Measurements from ENCODE around the gene PCID2.

PCID2 gene

DNA sequence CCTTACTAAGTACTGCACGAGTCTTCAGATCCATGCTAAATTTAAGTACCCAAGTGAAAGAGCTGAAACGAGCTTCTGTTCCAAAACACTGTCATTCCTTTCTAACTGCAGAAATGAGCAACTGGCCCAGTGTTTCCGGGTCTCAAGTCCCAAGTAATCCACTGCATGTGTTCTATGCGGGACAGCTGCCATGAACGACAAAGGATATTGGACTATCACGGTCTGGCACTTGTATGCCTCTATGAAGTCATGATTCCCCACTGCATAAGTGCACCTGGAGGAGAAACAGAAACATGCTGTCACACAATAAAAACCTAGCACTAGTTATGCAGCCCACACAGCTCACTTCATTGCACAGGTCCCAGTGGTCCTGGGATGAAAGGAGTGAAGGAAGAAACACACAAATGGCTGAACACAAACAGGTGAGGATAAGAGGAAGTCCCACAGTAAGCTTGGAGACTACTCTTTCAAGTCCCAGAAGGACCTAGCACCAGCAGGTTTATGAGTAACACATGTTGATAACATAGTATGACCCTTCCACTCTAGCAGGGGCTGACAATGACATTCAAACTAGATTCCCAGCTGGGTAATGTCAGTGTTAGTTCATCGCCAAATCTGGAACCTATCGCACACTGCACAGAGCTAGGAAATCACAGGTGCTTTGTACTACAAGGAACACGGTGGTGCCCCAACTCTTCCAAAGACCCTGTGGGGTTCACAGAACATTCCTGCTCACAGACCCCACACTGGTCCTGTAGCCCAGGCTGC lies 11.3 kb downstream of the PCID2 start:
- no peaks in the 10 kb centered on the region for H3K27me3 ChIP-seq (replicated peaks; ENCODE audit: insufficient read depth, low read length)
- H3K4me1 ChIP-seq (ENCODE audit: low read length), result no peaks in the 10 kb centered on the region
- H3K27ac ChIP-seq (ENCODE audit: low read length), result no peak overlapping the region
- no peak overlapping the region for H3K4me2 ChIP-seq (ENCODE audit: low read depth, low read length)
- H4K20me1 ChIP-seq (ENCODE audit: insufficient read depth, low read length), result no peaks in the 10 kb centered on the region
- no peaks in the 10 kb centered on the region for H3K9me3 ChIP-seq (replicated peaks; ENCODE audit: insufficient read depth, low read length)
- no peak overlapping the region for H3K9ac ChIP-seq (ENCODE audit: low read length)
- no peaks in the 10 kb centered on the region for H3K9me2 ChIP-seq (replicated peaks; ENCODE audit: insufficient read depth, low read length)
- no peak for DNase-seq
- no peak overlapping the region for H3K4me3 ChIP-seq (ENCODE audit: low read length)
- no peak for TF ChIP-seq EZH2phosphoT487 (IDR thresholded peaks at IDR 0.05; ENCODE audit: low read length)
- TF ChIP-seq, protein P1, sequence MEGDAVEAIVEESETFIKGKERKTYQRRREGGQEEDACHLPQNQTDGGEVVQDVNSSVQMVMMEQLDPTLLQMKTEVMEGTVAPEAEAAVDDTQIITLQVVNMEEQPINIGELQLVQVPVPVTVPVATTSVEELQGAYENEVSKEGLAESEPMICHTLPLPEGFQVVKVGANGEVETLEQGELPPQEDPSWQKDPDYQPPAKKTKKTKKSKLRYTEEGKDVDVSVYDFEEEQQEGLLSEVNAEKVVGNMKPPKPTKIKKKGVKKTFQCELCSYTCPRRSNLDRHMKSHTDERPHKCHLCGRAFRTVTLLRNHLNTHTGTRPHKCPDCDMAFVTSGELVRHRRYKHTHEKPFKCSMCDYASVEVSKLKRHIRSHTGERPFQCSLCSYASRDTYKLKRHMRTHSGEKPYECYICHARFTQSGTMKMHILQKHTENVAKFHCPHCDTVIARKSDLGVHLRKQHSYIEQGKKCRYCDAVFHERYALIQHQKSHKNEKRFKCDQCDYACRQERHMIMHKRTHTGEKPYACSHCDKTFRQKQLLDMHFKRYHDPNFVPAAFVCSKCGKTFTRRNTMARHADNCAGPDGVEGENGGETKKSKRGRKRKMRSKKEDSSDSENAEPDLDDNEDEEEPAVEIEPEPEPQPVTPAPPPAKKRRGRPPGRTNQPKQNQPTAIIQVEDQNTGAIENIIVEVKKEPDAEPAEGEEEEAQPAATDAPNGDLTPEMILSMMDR (IDR thresholded peaks at IDR 0.05; ENCODE audit: low read length), result no peak
- TF ChIP-seq EZH2 (optimal IDR thresholded peaks at IDR 0.05; ENCODE audit: low read depth, low read length), result no peak
- H3K79me2 ChIP-seq (ENCODE audit: low read length), result peaks cover 33% of the 10 kb centered on the region
- no peak overlapping the region for H2AFZ ChIP-seq (ENCODE audit: low read length)
- H3K36me3 ChIP-seq (replicated peaks; ENCODE audit: insufficient read depth, low read length), result peaks cover 13% of the 10 kb centered on the region
- H3F3A ChIP-seq (ENCODE audit: insufficient read depth, low read length), result no peaks in the 10 kb centered on the region

DNA sequence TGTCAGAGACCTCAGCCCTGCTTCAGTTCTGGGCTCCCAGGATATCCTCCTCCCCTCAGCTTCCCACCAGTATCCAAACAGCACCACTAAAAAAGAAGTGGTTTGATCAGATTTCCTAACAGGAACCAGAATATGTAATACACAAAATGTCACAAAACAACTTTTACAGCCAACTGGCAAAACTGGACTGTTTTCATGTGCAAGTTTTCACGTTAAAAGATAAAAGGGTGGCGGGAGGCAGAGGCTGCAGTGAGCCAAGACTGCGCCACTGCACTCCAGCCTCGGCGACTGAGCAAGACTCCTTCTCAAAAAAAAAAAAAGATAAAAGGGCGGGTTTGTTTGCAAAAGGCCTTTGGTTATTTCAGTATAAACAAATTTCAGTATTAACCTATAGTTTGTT lies 13.1 kb downstream of the PCID2 start:
- H3K36me3 ChIP-seq (replicated peaks; ENCODE audit: insufficient read depth, low read length), result peaks cover 13% of the 10 kb centered on the region
- DNase-seq, result no peak

DNA sequence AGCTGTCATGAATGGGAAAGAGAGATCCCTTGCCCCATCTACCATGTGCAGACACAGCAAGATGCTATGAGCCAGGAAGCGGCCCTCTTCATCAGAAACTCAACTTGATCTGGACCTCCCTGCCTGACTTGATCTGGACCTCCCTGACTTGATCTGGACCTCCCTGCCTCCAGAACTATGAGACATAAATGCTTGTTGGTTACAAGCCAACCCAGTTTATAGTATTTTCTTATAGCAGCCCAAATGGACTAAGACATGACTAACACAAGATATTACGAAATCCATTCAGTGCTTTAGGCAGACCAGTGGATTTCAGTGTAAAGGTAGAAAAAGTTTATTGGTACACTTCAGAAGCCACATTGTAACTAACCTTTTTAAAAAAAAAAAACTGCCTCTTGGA lies 15.6 kb downstream of the PCID2 start:
- H3K4me3 ChIP-seq (ENCODE audit: low read length), result no peak overlapping the region
- H3K9me3 ChIP-seq (replicated peaks; ENCODE audit: insufficient read depth, low read length), result no peaks in the 10 kb centered on the region
- no peaks in the 10 kb centered on the region for H4K20me1 ChIP-seq (ENCODE audit: insufficient read depth, low read length)
- H3K4me1 ChIP-seq (ENCODE audit: low read length), result no peaks in the 10 kb centered on the region
- no peak overlapping the region for H3K27ac ChIP-seq (ENCODE audit: low read length)
- H2AFZ ChIP-seq (ENCODE audit: low read length), result no peak overlapping the region
- no peak overlapping the region for H3K4me2 ChIP-seq (ENCODE audit: low read depth, low read length)
- no peak overlapping the region for H3K9ac ChIP-seq (ENCODE audit: low read length)
- H3K36me3 ChIP-seq (replicated peaks; ENCODE audit: insufficient read depth, low read length), result peaks cover 8% of the 10 kb centered on the region
- H3F3A ChIP-seq (ENCODE audit: insufficient read depth, low read length), result no peaks in the 10 kb centered on the region
- 0 out of 2 replicates have a peak, but pooled peaks cover 4% of the 10 kb centered on the region for H3K79me2 ChIP-seq (ENCODE audit: low read length)
- DNase-seq, result no peak
- TF ChIP-seq EZH2 (optimal IDR thresholded peaks at IDR 0.05; ENCODE audit: low read depth, low read length) (no peak), EZH2phosphoT487 (IDR thresholded peaks at IDR 0.05; ENCODE audit: low read length) (no peak)
- TF ChIP-seq, protein P1 (IDR thresholded peaks at IDR 0.05; ENCODE audit: low read length), result no peak
- H3K27me3 ChIP-seq (replicated peaks; ENCODE audit: insufficient read depth, low read length), result no peaks in the 10 kb centered on the region
- no peaks in the 10 kb centered on the region for H3K9me2 ChIP-seq (replicated peaks; ENCODE audit: insufficient read depth, low read length)

More for the DNA sequence above, 13.1 kb downstream of the PCID2 start:
- no peaks in the 10 kb centered on the region for H3K9me2 ChIP-seq (replicated peaks; ENCODE audit: insufficient read depth, low read length)
- no peak overlapping the region for H3K4me3 ChIP-seq (ENCODE audit: low read length)
- H3K4me2 ChIP-seq (ENCODE audit: low read depth, low read length), result no peak overlapping the region
- no peak overlapping the region for H2AFZ ChIP-seq (ENCODE audit: low read length)
- no peak overlapping the region for H3K27ac ChIP-seq (ENCODE audit: low read length)
- no peak for TF ChIP-seq EZH2phosphoT487 (IDR thresholded peaks at IDR 0.05; ENCODE audit: low read length)
- TF ChIP-seq, protein P1 (IDR thresholded peaks at IDR 0.05; ENCODE audit: low read length), result no peak
- TF ChIP-seq EZH2 (optimal IDR thresholded peaks at IDR 0.05; ENCODE audit: low read depth, low read length), result no peak
- H3F3A ChIP-seq (ENCODE audit: insufficient read depth, low read length), result no peaks in the 10 kb centered on the region
- H3K9ac ChIP-seq (ENCODE audit: low read length), result no peak overlapping the region
- no peaks in the 10 kb centered on the region for H3K9me3 ChIP-seq (replicated peaks; ENCODE audit: insufficient read depth, low read length)
- no peaks in the 10 kb centered on the region for H3K27me3 ChIP-seq (replicated peaks; ENCODE audit: insufficient read depth, low read length)
- H4K20me1 ChIP-seq (ENCODE audit: insufficient read depth, low read length), result no peaks in the 10 kb centered on the region
- peaks cover 17% of the 10 kb centered on the region for H3K79me2 ChIP-seq (ENCODE audit: low read length)
- no peaks in the 10 kb centered on the region for H3K4me1 ChIP-seq (ENCODE audit: low read length)

Measured in MM.1S (cell line).